GM12864 (cell line): ENCODE measurements around the gene NLRP3.
A peak's percentile ranks its signal among the peaks of the same experiment; 100 is the strongest.

ENCODE experiments used
- DNase-seq: peaks from one replicate; pipeline ENCODE4 v3.0.0-alpha.2; 2011; ENCODE audit warnings: low read depth
- H3K4me3 ChIP-seq: 2 replicates; pipeline ENCODE4 v1.5.1; 2011; ENCODE audit warnings: mild to moderate bottlenecking, low read depth, low read length, control low read depth
- TF ChIP-seq, protein P1 (sequence below): IDR thresholded peaks from 2 replicates; pipeline ENCODE4 v1.5.1; 2011; ENCODE audit warnings: low read depth, mild to moderate bottlenecking, moderate library complexity, low read length, control low read depth, inconsistent platforms; ENCODE audit errors: missing control alignments

Gene NLRP3

DNA sequence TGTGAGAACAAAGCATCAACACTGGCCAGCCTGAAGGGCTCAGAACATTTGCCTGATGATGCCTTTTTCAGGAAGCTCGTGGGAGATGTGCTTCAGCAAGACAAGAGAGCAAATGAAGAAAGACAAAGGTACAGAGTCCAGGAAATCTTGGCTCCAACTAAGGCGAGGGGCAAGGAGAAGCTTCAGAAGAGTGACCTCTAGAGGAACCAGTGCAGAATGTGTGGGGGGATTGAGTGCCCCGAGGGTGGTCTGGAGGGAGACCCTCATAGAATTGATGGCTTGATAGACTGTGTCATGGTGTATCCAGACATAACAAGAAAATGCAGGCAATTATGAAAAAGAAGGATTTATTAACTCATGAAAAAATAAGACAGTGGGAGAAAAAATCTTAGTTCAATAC is 15.3 kb upstream of the NLRP3 start:
- H3K4me3 ChIP-seq: no peak overlapping the region
- no peak for DNase-seq
- TF ChIP-seq, protein P1, sequence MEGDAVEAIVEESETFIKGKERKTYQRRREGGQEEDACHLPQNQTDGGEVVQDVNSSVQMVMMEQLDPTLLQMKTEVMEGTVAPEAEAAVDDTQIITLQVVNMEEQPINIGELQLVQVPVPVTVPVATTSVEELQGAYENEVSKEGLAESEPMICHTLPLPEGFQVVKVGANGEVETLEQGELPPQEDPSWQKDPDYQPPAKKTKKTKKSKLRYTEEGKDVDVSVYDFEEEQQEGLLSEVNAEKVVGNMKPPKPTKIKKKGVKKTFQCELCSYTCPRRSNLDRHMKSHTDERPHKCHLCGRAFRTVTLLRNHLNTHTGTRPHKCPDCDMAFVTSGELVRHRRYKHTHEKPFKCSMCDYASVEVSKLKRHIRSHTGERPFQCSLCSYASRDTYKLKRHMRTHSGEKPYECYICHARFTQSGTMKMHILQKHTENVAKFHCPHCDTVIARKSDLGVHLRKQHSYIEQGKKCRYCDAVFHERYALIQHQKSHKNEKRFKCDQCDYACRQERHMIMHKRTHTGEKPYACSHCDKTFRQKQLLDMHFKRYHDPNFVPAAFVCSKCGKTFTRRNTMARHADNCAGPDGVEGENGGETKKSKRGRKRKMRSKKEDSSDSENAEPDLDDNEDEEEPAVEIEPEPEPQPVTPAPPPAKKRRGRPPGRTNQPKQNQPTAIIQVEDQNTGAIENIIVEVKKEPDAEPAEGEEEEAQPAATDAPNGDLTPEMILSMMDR: no peak

DNA sequence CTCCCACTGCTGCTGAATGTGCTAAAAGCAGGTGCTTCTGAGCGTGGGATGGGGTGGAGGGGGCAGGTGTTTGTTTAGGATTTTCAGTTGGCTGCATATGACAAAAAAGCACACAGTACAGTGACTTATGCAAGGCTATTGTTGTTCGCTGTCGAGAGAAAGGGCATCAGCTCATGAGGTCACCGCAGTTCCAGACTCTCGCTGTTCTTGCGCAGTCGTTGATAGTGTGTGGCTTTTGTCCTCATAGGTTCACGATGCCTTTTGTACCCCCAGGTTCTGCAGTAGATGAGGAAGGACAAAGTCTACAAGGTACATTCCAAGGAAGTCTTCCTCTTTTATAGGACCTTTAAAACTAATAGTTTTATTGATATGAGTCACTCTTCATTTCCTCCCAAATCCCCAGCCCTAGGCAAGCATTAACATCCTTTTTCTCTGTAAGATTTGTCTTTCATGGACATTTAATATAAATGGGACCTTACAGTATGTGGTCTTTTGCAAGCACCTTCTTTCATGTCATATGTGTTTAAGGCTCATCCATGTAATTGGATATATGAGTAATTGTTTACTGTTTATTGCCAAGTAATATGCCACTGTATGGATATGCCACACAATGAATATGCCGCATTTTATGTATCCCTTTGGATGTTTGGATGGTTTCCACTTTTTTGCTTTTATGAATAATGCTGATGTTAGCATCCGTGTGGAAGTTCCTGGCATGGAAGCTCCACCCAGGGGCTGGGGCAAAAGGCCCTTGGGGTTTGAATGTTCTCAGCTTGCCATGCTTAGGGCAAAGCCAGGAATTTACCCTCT is 14.5 kb upstream of the NLRP3 start:
- H3K4me3 ChIP-seq: no peak overlapping the region
- TF ChIP-seq, protein P1: no peak
- DNase-seq: no peak

DNA sequence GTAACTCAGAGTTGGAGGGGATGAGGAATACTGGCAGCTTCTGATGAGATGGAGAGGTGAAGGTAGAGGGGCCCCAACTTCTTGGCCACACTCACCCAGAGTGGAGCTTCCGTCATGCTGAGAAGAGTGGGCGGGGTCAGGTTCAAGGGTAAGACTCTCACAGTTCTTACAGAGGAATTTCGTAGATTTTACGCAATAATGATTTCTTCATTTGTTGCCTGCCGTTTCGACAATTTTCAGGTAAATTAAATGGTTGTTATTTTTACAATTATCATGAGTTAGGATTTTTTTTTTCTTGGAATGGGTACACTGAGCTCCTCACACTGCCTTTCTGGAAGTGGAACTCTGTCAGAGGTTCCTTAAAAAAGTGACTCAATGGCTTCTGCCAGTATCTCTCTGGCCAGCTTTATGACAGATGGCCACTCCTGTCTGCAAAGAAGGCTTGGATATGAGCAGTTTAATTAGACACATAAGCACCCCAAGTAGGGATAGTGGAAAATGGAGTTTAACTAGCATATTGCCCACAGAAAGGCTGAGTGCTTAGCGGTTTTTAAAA is 13.8 kb upstream of the NLRP3 start:
- TF ChIP-seq, protein P1: no peak
- DNase-seq: no peak
- H3K4me3 ChIP-seq: no peak overlapping the region

DNA sequence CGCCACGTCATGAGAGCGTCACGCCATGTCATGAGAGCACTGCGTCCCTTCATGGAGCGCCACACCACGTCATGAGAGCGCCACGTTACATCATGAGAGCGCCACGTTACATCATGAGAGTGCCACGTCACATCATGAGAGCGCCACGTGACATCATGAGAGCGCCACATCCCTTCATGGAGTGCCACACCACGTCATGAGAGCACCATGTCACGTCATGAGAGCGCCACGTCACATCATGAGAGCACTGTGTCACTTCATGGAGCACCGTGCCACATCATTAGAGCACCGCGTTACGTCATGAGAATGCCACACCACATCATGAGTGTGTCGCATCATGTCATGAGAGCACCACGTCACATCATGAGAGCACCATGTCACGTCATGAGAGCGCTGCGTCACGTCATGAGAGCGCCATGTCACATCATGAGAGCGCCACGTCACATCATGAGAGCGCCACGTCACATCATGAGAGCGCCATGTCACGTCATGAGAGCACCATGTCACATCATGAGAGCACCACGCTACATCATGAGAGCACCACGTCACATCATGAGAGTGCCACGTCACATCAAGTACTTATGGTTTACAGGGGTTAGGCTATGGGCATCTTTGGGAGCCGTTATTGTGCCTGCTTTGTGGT is 9.8 kb upstream of the NLRP3 start:
- TF ChIP-seq, protein P1: no peak
- DNase-seq: no peak
- no peak overlapping the region for H3K4me3 ChIP-seq

DNA sequence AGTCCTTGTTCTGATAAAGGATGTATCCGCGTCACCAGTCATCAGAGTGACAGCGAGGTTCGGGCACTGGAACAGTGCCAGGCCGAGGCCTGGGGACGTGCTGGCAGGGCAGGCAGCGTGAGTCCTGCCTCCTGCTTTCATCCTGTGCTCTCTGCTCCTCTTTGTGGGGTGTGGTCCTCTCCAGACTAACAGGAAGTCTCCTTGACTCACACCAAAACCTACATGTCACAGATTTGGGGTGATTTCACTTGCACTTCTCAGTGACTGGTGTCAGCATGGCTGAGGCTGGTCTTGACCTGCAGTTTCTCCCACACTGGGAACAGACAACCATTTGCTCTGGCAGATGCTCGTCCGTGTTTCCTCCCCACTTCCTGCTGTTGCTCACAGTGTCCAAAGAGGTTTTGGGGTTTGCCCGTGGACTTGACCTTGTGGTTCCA is 8.8 kb upstream of the NLRP3 start:
- peak; percentile 77 for DNase-seq
- TF ChIP-seq, protein P1: no peak
- H3K4me3 ChIP-seq: no peak overlapping the region

DNA sequence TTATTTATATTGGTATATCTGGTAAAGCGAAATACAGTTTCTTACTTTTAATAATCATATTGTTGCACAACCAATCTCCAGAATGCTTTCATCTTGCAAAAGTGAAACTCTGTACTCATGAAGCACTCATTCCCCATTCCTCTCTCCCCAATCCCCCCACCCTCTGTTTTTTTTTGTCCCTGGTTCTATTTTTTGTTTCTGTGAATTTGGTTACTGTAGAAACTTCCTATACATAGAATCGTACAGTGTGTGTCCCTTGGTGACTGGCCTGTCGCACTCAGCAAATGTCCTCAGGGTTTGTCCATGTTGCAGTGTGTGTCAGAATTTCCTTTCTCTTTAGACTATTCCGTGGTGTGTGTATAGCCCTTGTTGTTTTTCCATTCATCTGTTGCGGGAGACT is 7.9 kb upstream of the NLRP3 start:
- TF ChIP-seq, protein P1: no peak
- no peak for DNase-seq
- H3K4me3 ChIP-seq: no peak overlapping the region
